Glutamatergic neuron (in vitro differentiated cells): Measurements from ENCODE around the gene FAM83E. TPM values are rescaled to one million over a fixed set of nuclear protein-coding genes. Genes with fewer than 3 reads are reported as not detected.

Experiments used
- DNase-seq: peaks from one replicate; pipeline ENCODE4 v3.0.0; 2022
- H3K27ac Mint-ChIP-seq: one replicate; pipeline ENCODE4 v1.8.0; 2020; ENCODE audit warnings: mild to moderate bottlenecking, mixed read lengths, inconsistent platforms; ENCODE audit not compliant: unreplicated experiment
- H3K27me3 Mint-ChIP-seq: one replicate; pipeline ENCODE4 v1.8.0; 2020; ENCODE audit warnings: mild to moderate bottlenecking, moderate library complexity, mixed read lengths, inconsistent platforms; ENCODE audit not compliant: unreplicated experiment
- H3K36me3 Mint-ChIP-seq: one replicate; pipeline ENCODE4 v1.8.0; 2020; ENCODE audit warnings: mild to moderate bottlenecking, mixed read lengths, inconsistent platforms; ENCODE audit not compliant: unreplicated experiment
- H3K4me1 Mint-ChIP-seq: one replicate; pipeline ENCODE4 v1.8.0; 2020; ENCODE audit warnings: mild to moderate bottlenecking, low read depth, mixed read lengths, inconsistent platforms; ENCODE audit not compliant: unreplicated experiment
- H3K4me3 Mint-ChIP-seq: one replicate; pipeline ENCODE4 v1.8.0; 2020; ENCODE audit warnings: mild to moderate bottlenecking, mixed read lengths, inconsistent platforms; ENCODE audit not compliant: unreplicated experiment
- H3K9me3 Mint-ChIP-seq: one replicate; pipeline ENCODE4 v1.8.0; 2020; ENCODE audit warnings: mild to moderate bottlenecking, moderate library complexity, mixed read lengths, inconsistent platforms; ENCODE audit not compliant: unreplicated experiment
- CTCF ChIP-seq: fragments of 200-600 bp; sonication (generic); IDR thresholded peaks from one replicate; pipeline ENCODE4 v1.5.0; 2021; ENCODE audit not compliant: partially characterized antibody, unreplicated experiment
- total RNA-seq: library from RNA; stranded (reverse); fragmentation: NEBNext Ultra II Directional; extraction: Animal tissue kit (Norgen Biotek cat#: 25700); gene quantifications from one replicate; pipeline ENCODE4 v1.2.1, GENCODE V29; 2021; ENCODE audit not compliant: unreplicated experiment

Gene FAM83E
- total RNA-seq, 1 donor from 2014 or later: 1.5 TPM

DNA sequence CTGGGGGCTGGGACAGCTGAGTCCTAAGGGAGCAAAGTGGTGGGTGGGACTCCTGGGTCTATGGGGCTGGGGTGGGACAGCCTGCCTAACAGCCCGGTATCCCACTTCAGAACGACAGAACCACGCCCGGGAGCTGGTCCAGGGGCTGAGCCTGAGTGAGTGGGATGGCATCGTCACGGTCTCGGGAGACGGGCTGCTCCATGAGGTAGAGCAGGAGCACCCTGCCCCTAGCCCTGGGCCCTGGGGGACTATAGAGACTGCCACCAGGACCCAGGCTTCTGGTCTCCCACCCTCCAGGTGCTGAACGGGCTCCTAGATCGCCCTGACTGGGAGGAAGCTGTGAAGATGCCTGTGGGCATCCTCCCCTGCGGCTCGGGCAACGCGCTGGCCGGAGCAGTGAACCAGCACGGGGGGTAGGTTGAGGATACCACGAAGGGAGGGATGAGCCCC, 13.0 kb upstream of the FAM83E start:
- peaks cover 18% of the 10 kb centered on the region for H3K4me1 Mint-ChIP-seq
- H3K4me3 Mint-ChIP-seq: no peak overlapping the region
- DNase-seq: no peak
- peaks cover 8% of the 10 kb centered on the region for H3K27me3 Mint-ChIP-seq
- H3K36me3 Mint-ChIP-seq: no peaks in the 10 kb centered on the region
- peaks cover 14% of the 10 kb centered on the region for H3K9me3 Mint-ChIP-seq
- no peak for TF ChIP-seq CTCF
- H3K27ac Mint-ChIP-seq: no peak overlapping the region

DNA sequence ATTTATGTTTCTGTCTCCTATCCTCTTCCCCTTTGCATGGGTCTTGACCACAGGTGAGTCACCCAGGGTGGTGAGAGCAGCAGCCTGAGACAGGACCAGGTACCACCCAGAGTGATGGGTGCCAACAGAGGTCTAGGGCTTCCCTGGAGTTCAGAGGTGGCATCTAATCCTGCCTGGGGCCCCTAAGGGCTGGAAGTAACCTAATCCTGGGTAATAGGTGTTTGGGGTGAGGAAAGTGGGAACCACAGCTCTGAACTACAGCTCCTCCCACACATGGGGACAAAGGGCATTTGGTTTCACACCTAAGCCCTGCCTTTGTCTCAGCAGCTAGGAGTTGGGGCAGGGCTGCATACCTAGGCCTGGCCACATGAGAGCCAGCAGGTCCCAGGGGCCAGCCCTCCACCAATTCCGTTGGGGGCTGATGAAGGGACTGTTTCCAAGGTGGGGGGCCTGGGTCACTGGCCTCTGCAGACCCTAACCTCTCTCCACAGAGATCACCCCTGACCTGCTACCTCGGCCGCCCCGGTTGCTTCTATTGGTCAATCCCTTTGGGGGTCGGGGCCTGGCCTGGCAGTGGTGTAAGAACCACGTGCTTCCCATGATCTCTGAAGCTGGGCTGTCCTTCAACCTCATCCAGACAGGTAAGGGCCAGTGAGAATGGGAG, 12.5 kb upstream of the FAM83E start:
- H3K27ac Mint-ChIP-seq: no peak overlapping the region
- H3K4me1 Mint-ChIP-seq: peaks cover 21% of the 10 kb centered on the region
- peak overlapping the region; percentile 20 for H3K4me3 Mint-ChIP-seq
- no peak for DNase-seq
- TF ChIP-seq CTCF: no peak
- H3K36me3 Mint-ChIP-seq: no peaks in the 10 kb centered on the region
- H3K9me3 Mint-ChIP-seq: peaks cover 14% of the 10 kb centered on the region
- peaks cover 10% of the 10 kb centered on the region for H3K27me3 Mint-ChIP-seq

DNA sequence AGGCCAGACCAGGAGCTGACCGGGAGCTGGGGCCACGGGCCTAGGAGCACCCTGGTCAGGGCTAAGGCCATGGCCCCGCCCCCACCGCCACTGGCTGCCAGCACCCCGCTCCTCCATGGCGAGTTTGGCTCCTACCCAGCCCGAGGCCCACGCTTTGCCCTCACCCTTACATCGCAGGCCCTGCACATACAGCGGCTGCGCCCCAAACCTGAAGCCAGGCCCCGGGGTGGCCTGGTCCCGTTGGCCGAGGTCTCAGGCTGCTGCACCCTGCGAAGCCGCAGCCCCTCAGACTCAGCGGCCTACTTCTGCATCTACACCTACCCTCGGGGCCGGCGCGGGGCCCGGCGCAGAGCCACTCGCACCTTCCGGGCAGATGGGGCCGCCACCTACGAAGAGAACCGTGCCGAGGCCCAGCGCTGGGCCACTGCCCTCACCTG, 11.0 kb upstream of the FAM83E start:
- H3K4me1 Mint-ChIP-seq: peaks cover 27% of the 10 kb centered on the region
- DNase-seq: no peak
- H3K9me3 Mint-ChIP-seq: peaks cover 13% of the 10 kb centered on the region
- H3K27me3 Mint-ChIP-seq: peaks cover 12% of the 10 kb centered on the region
- TF ChIP-seq CTCF: no peak
- no peaks in the 10 kb centered on the region for H3K36me3 Mint-ChIP-seq
- H3K27ac Mint-ChIP-seq: no peak overlapping the region
- peak overlapping the region; percentile 98 for H3K4me3 Mint-ChIP-seq

GRCh38 chr19:48624791-48625723, 10.2 kb upstream of the FAM83E start:
- peaks cover 12% of the 10 kb centered on the region for H3K27me3 Mint-ChIP-seq
- peak overlapping the region; percentile 90 for H3K27ac Mint-ChIP-seq
- peak overlapping the region; percentile 98 for H3K4me3 Mint-ChIP-seq
- peak; percentile 54 for DNase-seq
- peaks cover 24% of the 10 kb centered on the region for H3K4me1 Mint-ChIP-seq
- H3K9me3 Mint-ChIP-seq: peaks cover 13% of the 10 kb centered on the region
- H3K36me3 Mint-ChIP-seq: no peaks in the 10 kb centered on the region
- no peak for TF ChIP-seq CTCF

GRCh38 chr19:48624067-48624594, 9.3 kb upstream of the FAM83E start:
- Mint-ChIP-seq H3K27ac (peak overlapping the region; percentile 100), H3K9me3 (peaks cover 15% of the 10 kb centered on the region), H3K27me3 (peaks cover 12% of the 10 kb centered on the region), H3K4me3 (peak overlapping the region; percentile 98), H3K36me3 (no peaks in the 10 kb centered on the region), H3K4me1 (peaks cover 28% of the 10 kb centered on the region)
- TF ChIP-seq CTCF: no peak
- DNase-seq: peak; percentile 100
